HG02623 (cell line): Measurements from ENCODE around the gene PGBD1.

Source experiments
- ATAC-seq: cut with Tn5 transposase; IDR thresholded peaks from one replicate; pipeline ENCODE4 v1.9.1; 2021; ENCODE audit warnings: moderate library complexity; ENCODE audit not compliant: unreplicated experiment

PGBD1 gene

DNA sequence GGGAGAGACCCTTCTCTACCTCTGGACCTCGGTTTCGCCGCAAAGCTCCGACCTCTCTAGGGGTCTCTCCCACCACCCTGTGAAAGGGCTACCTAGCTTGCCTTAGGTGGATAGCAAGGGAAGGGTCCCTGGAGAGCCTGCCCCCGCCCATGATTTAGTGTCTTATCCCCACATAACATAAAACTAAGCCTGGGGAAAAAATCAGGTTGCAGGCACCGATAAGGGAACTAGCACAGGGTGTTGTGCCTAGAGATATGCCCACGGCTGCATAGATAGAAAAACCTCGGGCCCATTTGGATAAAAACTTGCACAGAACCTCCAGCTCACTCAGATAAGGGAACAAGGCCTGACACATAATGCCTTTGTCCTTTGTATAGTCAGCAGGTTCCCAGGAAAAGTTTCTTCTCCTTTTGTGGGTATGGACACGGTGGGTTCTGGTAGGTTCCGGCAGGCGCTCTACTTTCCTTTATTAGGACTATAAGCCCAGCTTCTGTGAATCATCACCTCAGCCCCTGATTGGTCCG is 53.7 kb downstream of the PGBD1 start:
- ATAC-seq, result no peak

DNA sequence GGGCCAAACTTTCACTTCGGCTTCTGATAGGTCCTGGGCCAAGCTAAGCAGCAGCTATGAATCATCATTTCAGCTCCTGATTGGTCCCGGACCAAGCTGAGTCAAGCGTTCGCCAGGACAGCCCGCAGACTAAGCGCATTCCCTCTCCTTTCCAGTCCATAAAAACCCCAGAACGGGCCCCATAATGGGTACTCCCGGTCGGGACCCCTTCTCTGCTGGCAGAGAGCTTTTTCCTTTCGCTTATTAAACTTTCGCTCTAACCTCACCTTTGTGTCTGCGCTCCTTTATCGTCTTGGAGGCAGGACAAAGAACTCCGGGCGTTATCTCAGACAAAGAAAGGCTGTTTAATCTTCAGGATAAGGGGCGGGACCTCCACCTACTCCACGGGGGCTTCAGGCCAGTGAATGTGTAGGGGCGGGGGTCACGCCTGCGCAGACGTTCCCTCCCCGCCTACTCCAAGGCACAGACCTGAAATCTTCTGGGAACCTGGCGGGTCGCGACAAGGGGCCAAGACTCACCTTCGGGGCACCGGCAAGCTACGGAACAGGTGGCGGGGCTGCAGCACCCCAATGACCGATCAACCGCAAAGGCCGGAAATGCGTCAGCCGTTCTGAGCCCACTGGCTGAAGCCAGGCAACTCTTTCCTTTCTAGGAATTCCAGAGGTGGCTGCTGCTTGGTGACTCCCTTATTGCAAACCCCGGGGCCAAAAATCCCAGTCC is 54.4 kb downstream of the PGBD1 start, which contains the start of gene ZSCAN31:
Gene ZSCAN31 (minus strand): TSS at position 585 of the 720 bp plus-strand sequence. CDS start 6,465 bp downstream, outside the sequence.
- ATAC-seq, result peak; percentile 91

DNA sequence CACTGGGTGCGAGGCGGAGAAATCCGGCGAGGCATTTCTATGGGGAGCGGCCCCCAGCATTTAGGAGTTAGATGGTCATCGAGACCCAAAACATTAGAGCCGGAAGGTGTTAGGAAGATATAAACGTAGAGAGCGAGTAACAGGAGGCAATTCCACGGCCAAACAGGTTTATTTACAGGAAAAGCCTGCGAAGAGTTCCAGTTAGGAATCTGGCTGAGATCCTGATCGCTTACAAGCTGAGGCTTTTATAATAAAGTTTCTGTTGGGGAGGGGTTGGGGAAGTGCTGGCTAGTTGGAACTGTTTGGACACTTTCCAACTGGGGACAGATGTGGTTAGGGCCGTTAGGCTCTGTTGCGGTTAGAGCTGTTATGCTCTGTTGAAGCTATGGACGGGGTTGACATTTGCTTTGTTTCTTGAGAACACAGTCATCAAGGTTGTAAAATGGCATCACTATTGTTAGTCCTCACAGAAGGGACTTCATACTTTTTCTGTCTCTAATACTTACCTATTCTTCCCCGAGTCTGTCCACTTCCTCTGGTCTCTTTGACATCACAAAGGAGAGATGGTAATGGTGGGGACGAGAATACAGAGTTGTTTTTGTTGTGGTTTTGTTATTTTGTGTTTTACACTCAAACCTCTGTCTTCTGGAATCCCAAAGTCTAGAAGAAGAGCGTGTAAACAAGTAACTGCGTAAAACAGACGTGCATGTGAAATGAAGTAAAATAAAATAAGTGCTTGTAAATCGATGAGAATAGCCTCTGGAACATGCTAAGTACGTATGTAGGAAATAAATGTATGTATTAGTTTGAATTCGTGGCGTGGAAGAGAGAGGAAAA is 55.1 kb downstream of the PGBD1 start:
- no peak for ATAC-seq

DNA sequence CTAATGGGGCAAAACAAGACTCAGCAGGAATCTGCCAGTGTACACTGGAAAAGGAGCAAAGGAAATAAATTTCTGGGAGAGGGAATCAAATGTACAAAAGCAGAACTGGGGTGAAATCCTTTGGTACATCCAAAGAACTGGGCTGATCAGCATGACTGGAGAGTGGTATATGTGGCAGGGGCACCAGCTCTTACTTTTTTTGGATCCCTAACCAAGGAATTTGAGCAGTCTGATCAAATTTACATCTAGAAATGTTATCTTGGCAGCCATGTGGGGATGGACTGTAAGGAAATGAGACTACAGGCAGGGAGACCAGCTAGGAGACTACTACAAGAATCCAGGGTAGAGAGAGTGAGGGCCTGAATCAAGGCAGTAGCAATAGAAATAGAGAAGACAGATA is 55.7 kb downstream of the PGBD1 start:
- ATAC-seq, result no peak

DNA sequence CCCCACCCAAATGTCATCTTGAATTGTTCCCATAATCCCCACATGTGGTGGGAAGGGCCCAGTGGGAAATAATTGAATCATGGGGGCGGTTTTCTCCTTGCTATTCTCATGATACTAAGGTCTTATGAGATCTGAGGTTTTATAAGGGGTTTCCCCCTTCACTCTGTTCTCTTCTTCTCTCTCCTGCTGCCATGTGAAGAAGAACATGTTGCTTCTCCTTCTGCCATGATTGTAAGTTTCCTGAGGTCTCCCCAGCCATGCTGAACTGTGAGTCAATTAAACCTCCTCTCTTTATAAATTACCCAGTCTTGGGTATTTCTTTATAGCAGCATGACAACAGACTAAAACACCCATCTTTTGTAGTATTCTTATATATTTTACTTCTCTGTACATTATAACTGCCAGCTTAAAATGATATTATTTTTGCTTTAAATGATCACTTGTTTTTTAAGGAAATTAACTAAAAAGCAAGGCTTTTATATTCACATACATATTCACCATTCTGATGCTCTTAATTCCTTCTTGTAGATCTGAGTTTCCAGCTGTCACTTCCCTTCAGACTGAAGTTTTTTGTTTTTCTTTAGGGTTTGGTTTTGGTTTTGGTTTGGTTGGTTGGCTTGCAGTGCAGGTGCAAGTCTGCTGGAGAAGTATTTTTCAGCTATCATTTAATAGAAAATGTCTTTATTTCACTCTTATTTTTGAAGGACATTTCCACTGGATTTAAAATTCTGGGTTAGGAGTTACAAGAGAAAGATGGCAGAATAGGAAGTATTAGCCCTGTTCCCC is 59.1 kb downstream of the PGBD1 start:
- no peak for ATAC-seq

DNA sequence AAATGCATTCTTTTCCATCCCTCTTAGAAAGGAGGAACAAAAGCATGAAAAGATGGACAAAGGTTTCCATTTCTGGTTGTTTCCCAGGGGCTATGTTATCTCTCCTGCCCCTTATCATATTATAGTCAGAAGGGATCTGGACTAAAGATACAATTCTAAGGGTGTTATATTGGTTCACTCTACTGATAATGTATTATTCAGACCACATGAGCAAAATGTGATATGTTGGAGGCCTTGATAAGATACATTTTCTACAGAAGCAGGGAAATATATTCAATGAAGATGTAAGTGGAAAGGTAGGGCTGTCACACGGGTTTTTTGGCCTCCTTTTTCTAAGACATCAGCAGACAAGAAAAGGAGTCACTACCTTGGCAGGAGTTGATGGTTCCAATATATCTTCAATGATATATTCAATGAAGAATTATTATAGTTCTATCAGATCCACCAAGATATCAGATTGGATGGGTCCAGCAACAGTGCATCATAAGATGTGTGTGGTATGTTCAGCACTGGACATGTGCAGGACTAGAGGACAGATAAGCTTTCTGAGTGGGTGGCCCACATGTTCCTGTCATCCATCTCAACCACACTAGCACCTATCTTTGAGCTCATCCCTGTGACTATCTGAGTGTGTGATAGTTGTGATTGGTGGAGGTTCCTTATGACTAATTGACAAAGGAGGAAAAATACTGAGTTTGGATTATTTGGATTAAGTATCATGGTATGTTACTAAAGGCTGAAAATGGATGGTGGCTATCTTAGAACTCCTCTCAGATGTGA is 62.7 kb downstream of the PGBD1 start:
- no peak for ATAC-seq

DNA sequence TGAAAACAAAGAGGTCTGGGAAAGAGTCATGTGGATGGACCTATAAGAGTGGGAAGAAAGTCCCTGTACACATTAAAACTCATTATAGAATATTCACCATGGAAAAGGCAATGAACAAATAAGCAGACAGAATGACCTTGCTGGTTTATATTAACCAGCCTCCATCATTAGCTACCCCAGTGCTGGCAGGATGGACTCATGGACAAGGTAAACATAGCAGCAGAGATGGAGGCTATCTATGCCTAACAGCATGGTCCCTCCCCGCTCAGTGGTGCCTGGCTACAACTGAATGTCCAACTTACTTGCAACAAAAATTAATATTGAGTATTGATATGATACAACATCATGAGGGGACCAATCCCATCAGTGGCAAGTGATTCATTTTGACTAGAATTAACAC is 63.8 kb downstream of the PGBD1 start:
- ATAC-seq, result no peak

DNA sequence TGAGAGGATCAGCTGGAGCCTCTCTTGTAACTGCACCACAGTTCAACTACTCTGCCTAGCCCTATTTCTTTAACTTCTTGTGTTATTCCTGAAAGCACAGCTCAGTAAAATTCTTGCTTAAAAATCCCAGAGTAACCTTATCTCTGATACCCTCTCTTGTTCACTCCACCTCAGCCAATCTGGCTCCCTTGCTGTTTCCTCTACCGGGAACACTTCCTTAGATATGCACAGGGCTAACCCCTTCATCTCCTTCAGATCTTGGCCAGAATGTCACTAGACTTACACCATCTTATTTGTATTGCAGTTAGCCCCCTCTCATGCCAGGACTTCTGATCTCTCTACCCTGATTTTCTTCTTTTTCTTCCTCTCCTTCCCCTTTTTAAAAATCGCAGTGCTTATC is 65.7 kb downstream of the PGBD1 start:
- ATAC-seq, result no peak

DNA sequence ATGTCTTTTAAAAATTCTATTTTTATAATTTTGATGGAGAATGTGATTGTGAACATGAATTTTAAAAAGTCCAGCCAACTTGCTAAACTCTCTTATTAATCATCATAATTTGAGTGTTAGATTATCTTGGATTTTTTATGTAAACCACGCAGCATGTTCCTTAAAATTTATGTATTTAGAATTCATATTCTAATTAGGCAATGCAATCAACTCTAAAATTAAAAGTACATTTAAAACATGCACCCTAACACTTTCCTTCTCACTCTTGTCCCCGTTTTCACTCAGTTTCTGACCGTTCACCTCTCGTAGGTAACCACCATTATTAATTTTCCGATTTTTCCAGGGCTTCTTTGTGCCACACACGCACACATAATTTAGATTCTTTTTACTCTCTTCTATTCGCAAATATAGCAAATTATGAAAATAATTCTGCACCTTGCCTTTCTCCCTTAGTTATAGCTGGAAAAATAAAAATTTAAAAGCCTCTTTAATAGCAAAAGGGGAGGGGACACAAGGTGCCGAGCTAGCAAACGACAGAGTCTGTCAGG is 68.0 kb downstream of the PGBD1 start:
- ATAC-seq, result peak; percentile 8

DNA sequence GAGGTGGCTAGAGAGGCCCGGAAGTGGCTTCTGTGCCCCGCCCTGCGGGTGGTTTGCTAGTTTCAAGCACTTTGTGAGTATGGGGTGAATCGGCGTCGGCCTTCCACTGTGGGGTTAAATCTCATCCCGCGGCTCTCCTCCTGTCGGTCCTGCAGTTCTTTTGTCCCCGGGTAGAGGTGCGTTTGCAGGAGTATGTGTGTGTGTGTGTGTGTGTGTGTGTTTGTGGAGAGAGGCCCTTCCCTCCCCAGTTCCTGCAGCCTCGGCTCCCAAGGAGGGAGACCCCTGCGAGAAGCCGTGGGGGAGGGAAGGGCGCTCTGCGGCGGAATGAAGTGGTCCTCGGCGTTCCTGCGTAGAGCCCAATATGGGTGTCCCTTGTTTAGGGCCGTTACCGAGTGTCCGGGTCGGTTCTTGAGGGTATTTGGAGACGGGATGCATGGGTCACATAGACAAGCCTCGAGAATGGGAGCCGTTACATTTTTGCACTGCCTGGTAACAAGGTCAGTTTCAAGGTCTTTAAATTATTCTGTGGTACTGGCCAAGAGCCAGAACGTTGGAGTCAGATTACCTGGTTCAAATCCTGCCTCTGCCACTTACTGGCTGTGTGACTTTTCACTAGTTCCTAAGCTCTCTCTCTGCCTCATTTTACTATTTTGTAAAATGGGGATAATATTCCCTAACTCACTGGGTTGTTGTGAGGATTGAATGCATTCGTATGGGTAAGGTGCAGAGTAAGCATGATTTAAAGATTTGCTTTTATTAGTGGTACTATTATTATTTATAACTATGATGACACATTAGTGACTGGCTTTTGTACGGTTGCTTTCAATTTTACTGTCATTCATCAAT is 68.7 kb downstream of the PGBD1 start, which contains the start of gene ZKSCAN3:
Gene ZKSCAN3 (plus strand): TSS at position 56 of the 846 bp plus-strand sequence. CDS start 9,640 bp downstream, outside the sequence.
- peak; percentile 98 for ATAC-seq

DNA sequence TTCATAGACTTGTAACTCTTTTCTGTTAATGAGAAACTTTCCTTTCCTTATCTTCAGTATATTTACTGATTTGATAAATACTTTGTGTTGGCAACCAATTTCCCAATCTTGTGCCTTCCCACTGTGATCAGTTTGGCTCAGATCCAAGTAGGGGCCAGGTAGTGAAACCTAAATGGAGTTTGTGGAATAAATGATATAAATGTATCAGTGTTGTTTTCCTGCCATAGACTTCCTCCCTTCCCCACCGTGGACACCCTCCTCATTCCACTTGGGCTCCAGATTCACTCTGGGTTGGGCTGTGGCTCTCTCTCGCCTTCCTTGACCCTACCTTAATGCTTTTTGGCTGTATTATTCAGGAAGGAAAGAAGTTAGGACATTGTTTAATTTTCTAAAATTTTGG is 69.7 kb downstream of the PGBD1 start:
- no peak for ATAC-seq

DNA sequence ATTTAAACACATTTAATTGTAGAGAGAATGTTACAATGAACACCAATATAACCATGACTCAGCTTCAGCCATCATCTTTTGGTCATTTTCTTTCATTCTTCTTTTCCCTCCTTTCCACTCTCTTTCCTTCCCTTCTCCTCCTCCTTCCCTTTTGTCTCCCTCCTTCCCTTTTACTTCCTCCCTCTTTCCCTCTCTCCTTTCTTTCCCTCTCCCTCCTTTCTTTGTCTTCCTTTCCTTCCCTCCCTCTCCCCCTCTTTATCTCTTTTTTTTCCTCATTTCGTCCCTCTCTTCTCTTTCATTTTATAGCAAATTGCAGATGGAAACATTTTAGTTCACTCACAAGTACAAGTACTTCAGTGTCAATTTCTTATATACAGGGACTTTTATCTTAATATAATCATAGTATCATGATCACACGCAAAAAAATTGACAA is 70.1 kb downstream of the PGBD1 start:
- no peak for ATAC-seq
